Thymus (tissue), 11 donors: ENCODE data around the gene ALDH1L2. TPM values are rescaled to one million over a fixed set of nuclear protein-coding genes. Genes with fewer than 3 reads are reported as not detected.

Source experiments
- DNase-seq, 9 donors: peaks; one replicate each; pipeline ENCODE4 v3.0.0-alpha.2; 2013; ENCODE audit warnings: low spot score in 9 of 9, low read depth in 6 of 9, missing footprints in 1 of 9
- H3K27ac ChIP-seq, 2 donors: one replicate each; pipeline ENCODE4 v1.5.1; 2013; ENCODE audit warnings: control low read depth in 1 of 2, low read depth in 1 of 2, low read length in 1 of 2, mild to moderate bottlenecking in 1 of 2, moderate library complexity in 1 of 2
- H3K27me3 ChIP-seq, 2 donors: one replicate each; pipeline ENCODE4 v1.5.1; 2013; ENCODE audit warnings: low read length in 1 of 2; ENCODE audit not compliant: control insufficient read depth in 2 of 2, insufficient read depth in 1 of 2
- H3K36me3 ChIP-seq, 2 donors: one replicate each; pipeline ENCODE4 v1.5.1; 2013; ENCODE audit warnings: low read length in 1 of 2, mild to moderate bottlenecking in 1 of 2, moderate library complexity in 1 of 2; ENCODE audit not compliant: control insufficient read depth in 2 of 2, insufficient read depth in 2 of 2
- H3K4me1 ChIP-seq, 2 donors: one replicate each; pipeline ENCODE4 v1.5.1; 2013; ENCODE audit warnings: low read length in 2 of 2; ENCODE audit not compliant: control insufficient read depth in 2 of 2, insufficient read depth in 2 of 2
- H3K4me3 ChIP-seq, 2 donors: one replicate each; pipeline ENCODE4 v1.5.1; 2013; ENCODE audit warnings: low read length in 2 of 2, control low read depth in 1 of 2, mild to moderate bottlenecking in 1 of 2
- H3K9me3 ChIP-seq, 2 donors: one replicate each; pipeline ENCODE4 v1.5.1; 2013; ENCODE audit warnings: low read length in 1 of 2, mild to moderate bottlenecking in 1 of 2; ENCODE audit not compliant: control insufficient read depth in 2 of 2, insufficient read depth in 1 of 2
- WGBS: extraction: QIAGEN DNeasy Blood & Tissue Kit; methylation state at CpG from one replicate; pipeline ENCODE4 v1.1.7; 2013; 5-methylcytosine and 5-hydroxymethylcytosine counted together
- polyA plus RNA-seq: library from polyadenylated mRNA; stranded (reverse); fragments of 200-250 nt; gene quantifications from one replicate; pipeline ENCODE4 v1.2.3, GENCODE V29; 2013
- total RNA-seq: library from RNA; stranded (reverse); fragments of 120-200 nt; gene quantifications from one replicate; pipeline ENCODE4 v1.2.4, GENCODE V29; 2013
- donor health status: healthy.

Gene ALDH1L2
- total and polyA plus RNA-seq, 2 donors: 0.24 to 0.55 TPM

DNA sequence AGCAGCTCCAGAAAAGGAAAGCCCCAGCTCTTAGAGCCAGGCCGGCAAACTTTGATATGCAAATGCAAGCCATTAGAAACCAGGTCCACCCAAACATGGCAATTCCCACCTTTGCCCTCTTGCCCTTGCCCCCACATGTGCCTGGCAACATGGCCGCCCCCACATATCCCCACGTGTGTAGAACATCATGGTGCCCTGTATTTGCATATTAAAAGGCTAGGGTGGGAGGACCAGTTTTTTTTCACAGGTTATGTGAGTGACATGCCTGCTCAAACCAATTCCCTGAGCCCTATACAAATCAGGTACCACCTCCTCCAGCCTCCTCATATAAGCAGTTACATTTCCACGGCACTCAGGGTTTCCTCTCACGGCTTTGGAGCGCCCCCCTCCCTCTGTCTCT lies 6.1 kb upstream of the ALDH1L2 start:
- no peak overlapping the region for H3K27ac ChIP-seq
- H3K27me3 ChIP-seq: peaks cover 0 to 9% of the 10 kb centered on the region in 2 donors
- H3K4me1 ChIP-seq: no peaks in the 10 kb centered on the region
- DNase-seq: no peak
- H3K36me3 ChIP-seq: no peaks in the 10 kb centered on the region
- peaks cover 0 to 6% of the 10 kb centered on the region in 2 donors for H3K9me3 ChIP-seq
- 93% methylated on average over 6 of the region's 6 CpGs for WGBS
- H3K4me3 ChIP-seq: no peak overlapping the region

DNA sequence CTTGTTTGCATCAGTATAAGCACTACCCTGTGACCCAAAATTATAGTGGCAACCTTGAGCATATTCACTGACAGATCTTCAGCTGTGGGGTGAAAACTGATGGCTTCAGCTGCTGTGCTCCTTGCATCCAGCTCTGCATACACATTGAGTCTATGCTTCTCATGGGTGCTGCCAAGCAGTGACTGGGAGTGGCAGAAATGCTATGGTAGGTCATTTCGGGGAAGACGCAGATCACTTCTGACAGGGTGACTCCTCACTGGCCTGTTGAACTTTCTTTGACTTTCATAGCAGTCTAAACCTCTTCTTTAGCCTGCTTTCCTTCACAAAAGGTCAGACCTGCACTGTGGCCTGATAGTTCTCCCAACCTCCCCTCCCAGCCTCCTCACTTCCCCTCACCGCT lies 5.6 kb upstream of the ALDH1L2 start:
- 95% methylated on average over 3 of the region's 3 CpGs for WGBS
- H3K4me3 ChIP-seq: no peak overlapping the region
- H3K4me1 ChIP-seq: no peaks in the 10 kb centered on the region
- no peaks in the 10 kb centered on the region for H3K36me3 ChIP-seq
- H3K27me3 ChIP-seq: peaks cover 0 to 14% of the 10 kb centered on the region in 2 donors
- no peak for DNase-seq
- no peak overlapping the region for H3K27ac ChIP-seq
- H3K9me3 ChIP-seq: peaks cover 0 to 7% of the 10 kb centered on the region in 2 donors

DNA sequence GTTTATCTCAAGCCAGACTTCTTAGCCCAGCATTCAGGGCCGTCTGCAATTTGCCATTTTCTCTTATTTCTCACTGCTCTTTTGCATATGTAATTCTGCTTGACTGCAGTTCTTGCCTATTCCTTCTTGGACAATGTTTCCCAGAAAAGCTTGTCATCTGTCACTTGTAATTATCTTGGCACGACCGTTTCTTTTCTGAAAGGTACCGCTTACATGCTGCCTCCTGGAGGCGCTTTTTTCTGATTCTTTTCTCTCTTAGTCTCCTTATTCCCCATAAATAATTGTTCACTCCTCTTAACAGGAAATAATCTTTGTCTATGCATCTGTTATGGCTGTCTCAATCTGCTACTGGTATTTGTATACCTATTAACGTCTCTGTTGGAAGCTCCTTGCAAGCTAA lies 1.2 kb upstream of the ALDH1L2 start:
- Histone ChIP-seq H3K9me3 (peaks cover 0 to 9% of the 10 kb centered on the region in 2 donors), H3K27me3 (peaks cover 6 to 38% of the 10 kb centered on the region in 2 donors), H3K4me3 (no peak overlapping the region), H3K4me1 (peaks cover 5 to 8% of the 10 kb centered on the region in 2 donors), H3K27ac (no peak overlapping the region), H3K36me3 (no peaks in the 10 kb centered on the region)
- no peak for DNase-seq
- WGBS: 96% methylated on average over 6 of the region's 6 CpGs

DNA sequence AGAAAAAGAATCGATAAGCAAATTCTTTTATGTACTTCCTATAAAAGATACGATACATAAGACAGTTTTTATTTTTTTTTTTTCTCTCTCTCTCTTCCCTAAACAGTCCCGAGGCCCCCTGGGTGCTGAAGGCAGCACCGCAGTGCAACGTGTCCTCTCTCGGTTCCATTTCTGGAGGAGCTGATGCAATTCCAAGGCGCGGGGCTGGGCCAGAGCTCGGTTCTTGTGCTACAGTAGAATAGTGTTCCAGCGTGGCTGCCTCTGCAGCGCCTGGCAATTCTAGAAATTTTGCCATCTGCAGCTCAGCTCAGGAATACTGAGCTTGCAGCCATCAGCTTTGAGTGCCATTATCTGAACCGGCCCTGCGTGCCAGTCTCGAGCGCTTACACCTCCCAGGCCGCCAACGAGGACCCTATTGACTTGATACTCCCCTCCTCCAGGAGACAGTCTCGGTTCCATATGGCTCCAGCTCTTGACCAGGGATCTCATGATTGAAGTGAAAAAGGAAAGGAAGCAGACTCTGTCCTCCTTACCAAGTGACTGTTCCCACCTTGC lies 630 bp downstream of the ALDH1L2 start:
- H3K4me3 ChIP-seq: peak overlapping the region in 1 of 2 donors; percentile 40
- H3K27ac ChIP-seq: no peak overlapping the region
- no peaks in the 10 kb centered on the region for H3K36me3 ChIP-seq
- DNase-seq: no peak
- H3K27me3 ChIP-seq: peaks cover 6 to 35% of the 10 kb centered on the region in 2 donors
- H3K9me3 ChIP-seq: peaks cover 0 to 9% of the 10 kb centered on the region in 2 donors
- 17% methylated on average over 18 of the region's 18 CpGs for WGBS
- peaks cover 5 to 8% of the 10 kb centered on the region in 2 donors for H3K4me1 ChIP-seq

DNA sequence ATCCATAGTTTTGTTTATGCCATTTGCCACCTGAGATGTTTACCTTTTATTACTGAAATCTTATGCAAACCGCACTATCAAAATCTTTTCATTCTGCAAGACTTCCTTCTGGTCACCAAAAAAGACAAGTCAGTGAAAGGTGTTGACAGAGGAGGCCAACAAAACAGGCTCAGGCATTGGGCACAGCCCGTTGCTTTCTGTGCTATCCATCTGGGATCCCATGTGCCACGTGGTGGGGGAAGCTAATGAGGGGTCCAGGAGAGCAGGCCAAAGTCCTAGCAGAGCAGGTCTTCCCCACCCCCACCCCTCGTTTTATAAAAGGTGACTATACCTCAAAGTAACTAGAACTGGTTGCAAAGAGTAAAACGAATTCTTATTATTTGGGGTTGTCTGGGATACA lies 1.2 kb downstream of the ALDH1L2 start:
- no peak for DNase-seq
- peaks cover 0 to 9% of the 10 kb centered on the region in 2 donors for H3K9me3 ChIP-seq
- H3K27ac ChIP-seq: no peak overlapping the region
- H3K36me3 ChIP-seq: no peaks in the 10 kb centered on the region
- peaks cover 5 to 8% of the 10 kb centered on the region in 2 donors for H3K4me1 ChIP-seq
- WGBS: 88% methylated on average over 5 of the region's 5 CpGs
- no peak overlapping the region for H3K4me3 ChIP-seq
- H3K27me3 ChIP-seq: peaks cover 6 to 35% of the 10 kb centered on the region in 2 donors

DNA sequence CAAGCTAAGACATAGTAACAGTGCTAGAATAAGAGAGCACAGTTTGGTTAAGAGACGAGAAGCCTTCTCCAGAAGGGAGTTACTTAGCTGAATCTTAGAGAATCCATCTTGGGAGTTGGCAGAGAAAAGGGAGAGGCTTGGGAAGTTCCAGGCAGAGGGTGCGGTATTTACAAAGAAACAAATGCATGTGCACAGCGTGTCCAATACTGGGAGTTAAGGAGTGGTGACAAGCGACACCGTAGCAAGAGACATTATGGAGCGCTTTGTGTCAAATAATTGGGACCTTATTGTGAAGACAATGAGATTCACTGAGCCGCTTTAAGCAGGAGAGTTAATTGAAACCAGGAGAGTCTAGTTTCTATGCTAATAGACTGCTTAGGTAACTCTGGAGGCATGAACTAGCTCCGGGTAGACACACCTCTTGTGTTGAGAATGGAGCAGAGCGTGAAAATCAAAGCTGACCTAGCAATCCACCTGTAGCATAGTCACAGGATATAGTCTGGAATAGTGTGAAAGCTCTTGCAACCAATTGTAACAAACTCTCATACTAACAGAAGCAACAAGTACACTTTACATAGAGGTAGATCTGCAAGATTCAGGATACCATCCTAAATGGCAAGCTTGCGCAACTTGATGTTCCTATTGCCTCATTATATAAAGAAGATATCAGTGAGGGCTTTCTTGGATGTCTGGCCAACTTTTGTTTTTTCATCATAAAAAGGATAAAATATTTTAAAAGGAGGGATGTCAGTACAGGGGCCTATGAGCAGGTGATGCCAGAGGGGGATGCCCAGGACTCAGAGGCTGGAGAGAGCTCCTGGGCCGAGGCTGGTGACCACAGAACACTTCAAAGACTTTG lies 5.3 kb downstream of the ALDH1L2 start:
- Histone ChIP-seq H3K9me3 (no peaks in the 10 kb centered on the region), H3K4me1 (peaks cover 3 to 4% of the 10 kb centered on the region in 2 donors), H3K27me3 (peaks cover 4 to 19% of the 10 kb centered on the region in 2 donors), H3K27ac (no peak overlapping the region), H3K4me3 (no peak overlapping the region), H3K36me3 (no peaks in the 10 kb centered on the region)
- DNase-seq: no peak
- WGBS: 86% methylated on average over 11 of the region's 11 CpGs

DNA sequence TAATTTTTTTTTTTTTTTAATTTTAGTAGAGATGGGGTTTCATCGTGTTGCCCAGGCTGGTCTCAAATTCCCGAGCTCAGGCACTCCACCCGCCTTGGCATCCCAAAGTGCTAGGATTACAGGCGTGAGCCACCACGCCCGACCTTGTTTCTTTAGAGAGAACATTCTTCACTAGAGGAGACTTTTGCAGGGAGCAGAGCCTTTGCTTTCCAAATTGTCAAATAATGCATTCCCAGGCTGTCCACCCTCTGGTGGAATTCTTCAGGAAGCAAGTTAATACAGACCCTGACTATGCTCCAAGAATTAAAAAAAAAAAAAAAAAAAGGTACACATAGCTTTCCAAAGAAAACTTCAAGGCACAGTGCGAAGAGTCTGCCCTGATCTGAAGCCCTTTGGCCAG lies 6.8 kb downstream of the ALDH1L2 start:
- no peaks in the 10 kb centered on the region for H3K36me3 ChIP-seq
- no peaks in the 10 kb centered on the region for H3K9me3 ChIP-seq
- H3K27me3 ChIP-seq: peaks cover 0 to 6% of the 10 kb centered on the region in 2 donors
- no peak for DNase-seq
- H3K27ac ChIP-seq: no peak overlapping the region
- 94% methylated on average over 7 of the region's 7 CpGs for WGBS
- H3K4me1 ChIP-seq: no peaks in the 10 kb centered on the region
- no peak overlapping the region for H3K4me3 ChIP-seq

DNA sequence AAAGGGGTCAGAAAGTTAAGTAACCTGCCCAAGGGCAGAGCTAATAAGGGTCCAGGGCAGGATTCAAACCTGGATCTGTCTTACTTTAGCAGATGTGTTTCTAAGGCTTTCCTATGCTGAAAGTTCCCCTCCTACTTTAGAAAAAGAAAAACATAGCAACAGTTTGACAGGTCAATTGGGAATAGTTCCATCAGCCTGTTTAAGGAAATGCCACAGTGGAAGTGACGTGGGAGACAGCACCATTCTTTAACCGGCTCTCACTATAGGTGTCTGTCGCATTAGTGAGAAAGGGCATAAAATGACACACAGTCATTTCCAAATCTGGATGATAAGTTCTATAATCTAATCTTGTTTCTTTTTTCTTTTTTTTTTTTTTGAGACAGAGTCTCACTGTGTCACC lies 7.3 kb downstream of the ALDH1L2 start:
- no peak for DNase-seq

DNA sequence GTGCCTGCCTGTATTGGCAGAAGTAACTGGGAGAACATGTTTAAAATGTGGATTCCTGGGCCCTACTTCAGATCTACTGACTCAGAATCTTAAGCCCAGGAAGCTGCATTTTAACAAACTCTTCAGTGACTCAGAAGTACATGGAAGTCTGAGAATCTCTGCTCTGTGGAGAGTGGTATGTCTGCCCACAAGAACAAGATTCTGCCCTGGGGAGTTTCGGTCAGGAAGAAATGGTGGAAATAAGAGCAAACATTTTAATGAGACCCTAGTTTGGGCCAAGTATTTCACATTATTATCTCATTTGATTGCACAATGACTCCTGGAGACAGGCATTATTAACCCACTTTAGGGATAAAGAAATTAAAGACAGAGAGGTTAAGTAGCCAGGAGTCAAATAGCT lies 8.2 kb downstream of the ALDH1L2 start:
- Histone ChIP-seq H3K4me1 (no peaks in the 10 kb centered on the region), H3K36me3 (no peaks in the 10 kb centered on the region), H3K4me3 (no peak overlapping the region), H3K27me3 (no peaks in the 10 kb centered on the region), H3K27ac (no peak overlapping the region), H3K9me3 (no peaks in the 10 kb centered on the region)
- DNase-seq: no peak
- 97% methylated on average over 1 of the region's 1 CpG for WGBS

More for the DNA sequence above, 7.3 kb downstream of the ALDH1L2 start:
- Histone ChIP-seq H3K27ac (no peak overlapping the region), H3K27me3 (peaks cover 0 to 4% of the 10 kb centered on the region in 2 donors), H3K4me3 (no peak overlapping the region), H3K9me3 (no peaks in the 10 kb centered on the region), H3K4me1 (no peaks in the 10 kb centered on the region), H3K36me3 (no peaks in the 10 kb centered on the region)
- 93% methylated on average over 3 of the region's 3 CpGs for WGBS
